SKM-1 (cell line): Measurements from ENCODE around the gene C4orf50.
"Not testable (repeated sequence)": the region's sequence is repeated elsewhere in the genome, so short reads cannot be mapped to it uniquely, and the experiment has no call there.

ENCODE experiments used
- DNase-seq: peaks from one replicate; lab custom pipeline; 2025; ENCODE audit not compliant: unreplicated experiment; lab: John Stamatoyannopoulos, UW

C4orf50 gene

GRCh38 chr4:6019316-6020263 is 1.4 kb upstream of the C4orf50 start:
- DNase-seq: no peak

GRCh38 chr4:6017800-6018199 is 431 bp downstream of the C4orf50 start:
- no peak for DNase-seq

- no peak for DNase-seq
These were observed 1.2 kb downstream of the C4orf50 start for GRCh38 chr4:6017030-6017429.

- no peak for DNase-seq
These were observed 4.7 kb downstream of the C4orf50 start for GRCh38 chr4:6013564-6013963.

GRCh38 chr4:6012200-6012599 is 6.0 kb downstream of the C4orf50 start:
- DNase-seq: no peak

- no peak for DNase-seq
These were observed 6.5 kb downstream of the C4orf50 start for GRCh38 chr4:6011686-6012085.

- DNase-seq: no peak
These were observed 7.0 kb downstream of the C4orf50 start for GRCh38 chr4:6011271-6011671.

- no peak for DNase-seq
These were observed 7.4 kb downstream of the C4orf50 start for GRCh38 chr4:6010789-6011188.

- no peak for DNase-seq
These were observed 8.8 kb downstream of the C4orf50 start for GRCh38 chr4:6009452-6009851.

- DNase-seq: no peak
These were observed 9.4 kb downstream of the C4orf50 start for GRCh38 chr4:6008766-6009385.

- no peak for DNase-seq
These were observed 10.1 kb downstream of the C4orf50 start for GRCh38 chr4:6008092-6008551.

GRCh38 chr4:6005175-6005574 is 13.1 kb downstream of the C4orf50 start:
- no peak for DNase-seq

GRCh38 chr4:6003485-6003884 is 14.7 kb downstream of the C4orf50 start:
- DNase-seq: not testable (repeated sequence)

GRCh38 chr4:6002926-6003325 is 15.3 kb downstream of the C4orf50 start:
- no peak for DNase-seq

GRCh38 chr4:6002492-6002833 is 15.8 kb downstream of the C4orf50 start:
- DNase-seq: no peak

- no peak for DNase-seq
These were observed 16.3 kb downstream of the C4orf50 start for GRCh38 chr4:6001680-6002491.

- no peak for DNase-seq
These were observed 18.3 kb downstream of the C4orf50 start for GRCh38 chr4:5999830-6000365.

- no peak for DNase-seq
These were observed 18.9 kb downstream of the C4orf50 start for GRCh38 chr4:5999356-5999755.

- DNase-seq: peak; percentile 71
These were observed 19.8 kb downstream of the C4orf50 start for GRCh38 chr4:5998333-5998936.

GRCh38 chr4:5996641-5997040 is 21.6 kb downstream of the C4orf50 start:
- DNase-seq: no peak
